Cardiac muscle cell (in vitro differentiated cells and primary cell): ENCODE data around the gene MSANTD7. TPM values are rescaled to one million over a fixed set of nuclear protein-coding genes. Genes with fewer than 3 reads are reported as not detected.

Experiments used
- DNase-seq, 2 donors: peaks; one replicate each; pipeline versions ENCODE4 v3.0.0 to v3.0.0-alpha.2; 2010 to 2017; ENCODE audit warnings: low read depth in 1 of 2, low spot score in 1 of 2
- H3K27ac ChIP-seq: fragments of 200-600 bp; sonication (generic); 2 replicates; pipeline ENCODE4 v1.5.1; 2016
- H3K27me3 ChIP-seq: fragments of 200-600 bp; sonication (generic); 2 replicates; pipeline ENCODE4 v1.6.0; 2016; ENCODE audit warnings: control low read depth
- H3K36me3 ChIP-seq: fragments of 200-600 bp; sonication (generic); 2 replicates; pipeline ENCODE4 v1.5.1; 2016; ENCODE audit warnings: control low read depth
- H3K4me1 ChIP-seq: fragments of 200-600 bp; sonication (generic); 2 replicates; pipeline ENCODE4 v1.8.1; 2017; ENCODE audit warnings: low read depth, mild to moderate bottlenecking, mixed run types
- H3K4me3 ChIP-seq: fragments of 200-600 bp; sonication (generic); 2 replicates; pipeline ENCODE4 v1.5.1; 2016; ENCODE audit warnings: mild to moderate bottlenecking
- H3K9me3 ChIP-seq: fragments of 200-600 bp; sonication (generic); 2 replicates; pipeline ENCODE4 v1.5.1; 2017; ENCODE audit warnings: low read depth, mild to moderate bottlenecking, control low read depth
- CTCF ChIP-seq: IDR thresholded peaks from 2 replicates; pipeline ENCODE4 v1.5.1; 2012; ENCODE audit warnings: low read depth, mild to moderate bottlenecking, low read length
- polyA plus RNA-seq: library from polyadenylated mRNA; unstranded; fragments of >200 nt; fragmentation: Nextera tagmentation; extraction: Ambion mirVana; gene quantifications from 2 replicates; pipeline ENCODE4 v1.2.1, GENCODE V29; 2016
- total RNA-seq: library from RNA; depleted of rRNA; stranded (reverse); fragments of >200 nt; gene quantifications from 2 replicates; pipeline ENCODE4 v1.2.3, GENCODE V29; 2016

MSANTD7 gene
- total and polyA plus RNA-seq, 2 experiments from 2014 or later = 10.1 to 16.0 TPM

- Histone ChIP-seq H3K36me3 (peaks cover 33% of the 10 kb centered on the region), H3K9me3 (no peaks in the 10 kb centered on the region), H3K4me3 (peak overlapping the region; percentile 92), H3K27ac (peak overlapping the region; percentile 91), H3K4me1 (peaks cover 10% of the 10 kb centered on the region), H3K27me3 (no peaks in the 10 kb centered on the region)
- no peak for TF ChIP-seq CTCF
- peak in 1 of 2 donors; percentile 23 for DNase-seq
Measured at GRCh38 chr10:14839305-14839695, 1.2 kb downstream of the MSANTD7 start.

GRCh38 chr10:14840178-14840577 is 2.1 kb downstream of the MSANTD7 start:
- no peak for DNase-seq
- Histone ChIP-seq H3K4me1 (peaks cover 10% of the 10 kb centered on the region), H3K27me3 (no peaks in the 10 kb centered on the region), H3K4me3 (no peak overlapping the region), H3K9me3 (no peaks in the 10 kb centered on the region), H3K27ac (no peak overlapping the region), H3K36me3 (peaks cover 42% of the 10 kb centered on the region)
- TF ChIP-seq CTCF = no peak

- H3K9me3 ChIP-seq = no peaks in the 10 kb centered on the region
- no peaks in the 10 kb centered on the region for H3K27me3 ChIP-seq
- no peak overlapping the region for H3K4me3 ChIP-seq
- no peaks in the 10 kb centered on the region for H3K4me1 ChIP-seq
- H3K27ac ChIP-seq = no peak overlapping the region
- TF ChIP-seq CTCF = no peak
- H3K36me3 ChIP-seq = peaks cover 43% of the 10 kb centered on the region
- no peak for DNase-seq
Measured at GRCh38 chr10:14843327-14843988, 5.4 kb downstream of the MSANTD7 start.

- no peak for DNase-seq
- Histone ChIP-seq H3K9me3 (no peaks in the 10 kb centered on the region), H3K27ac (no peak overlapping the region), H3K27me3 (no peaks in the 10 kb centered on the region), H3K36me3 (peaks cover 43% of the 10 kb centered on the region), H3K4me3 (no peak overlapping the region), H3K4me1 (no peaks in the 10 kb centered on the region)
- TF ChIP-seq CTCF = no peak
Measured at GRCh38 chr10:14844948-14845347, 6.8 kb downstream of the MSANTD7 start.

- no peak overlapping the region for H3K4me3 ChIP-seq
- H3K9me3 ChIP-seq = no peaks in the 10 kb centered on the region
- peaks cover 21% of the 10 kb centered on the region for H3K36me3 ChIP-seq
- no peaks in the 10 kb centered on the region for H3K27me3 ChIP-seq
- H3K4me1 ChIP-seq = no peaks in the 10 kb centered on the region
- no peak for DNase-seq
- H3K27ac ChIP-seq = no peak overlapping the region
- no peak for TF ChIP-seq CTCF
Measured at GRCh38 chr10:14852236-14852635, 14.1 kb downstream of the MSANTD7 start.
